GM19035 (cell line): ENCODE results near the gene PRKAR2B.
"Not testable (repeated sequence)": the region's sequence is repeated elsewhere in the genome, so short reads cannot be mapped to it uniquely, and the experiment has no call there.

Experiments used
- ATAC-seq: cut with Tn5 transposase; IDR thresholded peaks from one replicate; pipeline ENCODE4 v1.9.1; 2021; ENCODE audit not compliant: unreplicated experiment

The PRKAR2B gene

GRCh38 chr7:107115762-107116540, 71.4 kb downstream of the PRKAR2B start:
- no peak for ATAC-seq

- no peak for ATAC-seq
Observed at GRCh38 chr7:107118109-107118900, 73.8 kb downstream of the PRKAR2B start.

GRCh38 chr7:107119376-107120105, 75.0 kb downstream of the PRKAR2B start:
- ATAC-seq: no peak

- no peak for ATAC-seq
Observed at GRCh38 chr7:107122486-107122911, 78.0 kb downstream of the PRKAR2B start.

GRCh38 chr7:107123392-107123791, 78.9 kb downstream of the PRKAR2B start:
- no peak for ATAC-seq

GRCh38 chr7:107125475-107125874, 81.0 kb downstream of the PRKAR2B start:
- ATAC-seq: no peak

- no peak for ATAC-seq
Observed at GRCh38 chr7:107128217-107128616, 83.7 kb downstream of the PRKAR2B start.

GRCh38 chr7:107128748-107129147, 84.2 kb downstream of the PRKAR2B start:
- no peak for ATAC-seq

- ATAC-seq: no peak
Observed at GRCh38 chr7:107130487-107131220, 86.1 kb downstream of the PRKAR2B start.

GRCh38 chr7:107133396-107133795, 88.9 kb downstream of the PRKAR2B start:
- no peak for ATAC-seq

GRCh38 chr7:107138696-107139420, 94.4 kb downstream of the PRKAR2B start:
- ATAC-seq: no peak

- ATAC-seq: not testable (repeated sequence)
Observed at GRCh38 chr7:107143875-107144274, 99.4 kb downstream of the PRKAR2B start.

GRCh38 chr7:107145067-107145838, 100.7 kb downstream of the PRKAR2B start:
- no peak for ATAC-seq

- ATAC-seq: no peak
Observed at GRCh38 chr7:107147464-107148393, 103.2 kb downstream of the PRKAR2B start.

GRCh38 chr7:107148721-107149120, 104.2 kb downstream of the PRKAR2B start:
- no peak for ATAC-seq

GRCh38 chr7:107149863-107150262, 105.4 kb downstream of the PRKAR2B start:
- ATAC-seq: no peak

- ATAC-seq: no peak
Observed at GRCh38 chr7:107150375-107151073, 106.0 kb downstream of the PRKAR2B start.

GRCh38 chr7:107151538-107151937, 107.0 kb downstream of the PRKAR2B start:
- no peak for ATAC-seq
